Gastrocnemius medialis (tissue), 4 donors: Measurements from ENCODE around the gene LCA5. TPM values are rescaled to one million over a fixed set of nuclear protein-coding genes. Genes with fewer than 3 reads are reported as not detected.
"Not testable (repeated sequence)": the region's sequence is repeated elsewhere in the genome, so short reads cannot be mapped to it uniquely, and the experiment has no call there.

Source experiments
- ATAC-seq, 2 donors: fragments of 150-250 bp; one replicate each; pipeline ENCODE4 v1.9.1; 2016
- DNase-seq, 2 donors: peaks; one replicate each; pipeline ENCODE4 v3.0.0-alpha.2; 2019
- H3K27ac ChIP-seq, 4 donors: fragments of 200-600 bp; sonication (generic); 1 replicate in 1 of 4; 2 replicates in 3 of 4; pipeline ENCODE4 v1.5.1; 2016 to 2018; ENCODE audit warnings: mild to moderate bottlenecking in 2 of 4, moderate library complexity in 1 of 4
- H3K27me3 ChIP-seq, 3 donors: fragments of 200-600 bp; sonication (generic) in 2 of 3; 1 replicate in 1 of 3; 2 replicates in 2 of 3; pipeline versions ENCODE4 v1.5.1 to v1.6.0; 2016 to 2019; ENCODE audit warnings: mild to moderate bottlenecking in 1 of 3, moderate library complexity in 1 of 3
- H3K36me3 ChIP-seq, 2 donors: fragments of 200-600 bp; sonication (generic) in 1 of 2; one replicate each; pipeline ENCODE4 v1.5.1; 2017 to 2018
- H3K4me1 ChIP-seq, 2 donors: fragments of 200-600 bp; sonication (generic) in 1 of 2; one replicate each; pipeline ENCODE4 v1.5.1; 2016 to 2017; ENCODE audit warnings: mild to moderate bottlenecking in 2 of 2
- H3K4me3 ChIP-seq, 4 donors: fragments of 200-600 bp; sonication (generic) in 3 of 4; 1 replicate in 1 of 4; 2 replicates in 3 of 4; pipeline ENCODE4 v1.5.1; 2016 to 2019; ENCODE audit warnings: mild to moderate bottlenecking in 2 of 4
- H3K9me3 ChIP-seq, 3 donors: fragments of 200-600 bp; sonication (generic) in 2 of 3; 1 replicate in 1 of 3; 2 replicates in 2 of 3; pipeline ENCODE4 v1.5.1; 2016 to 2019
- POLR2A ChIP-seq, 2 donors: fragments of 450-650 bp; IDR thresholded peaks; one replicate each; pipeline ENCODE4 v1.6.1; 2017; ENCODE audit warnings: antibody characterized with exemption in 2 of 2, mild to moderate bottlenecking in 2 of 2, moderate library complexity in 2 of 2
- in situ Hi-C, 4 donors: fragments of 200-750 bp; cut with MboI; loops; one replicate each; pipeline versions ENCODE4 v1.15.0 to v1.8.0; 2017; ENCODE audit warnings: low sequenced_read_pairs in 4 of 4
- intact Hi-C: fragments of 100-400 bp; cut with DNase I; formaldehyde crosslinking; loops from one replicate; pipeline ENCODE4 v1.15.1; 2023; ENCODE audit warnings: low total_unique reads
- total RNA-seq, 4 donors: library from RNA; depleted of rRNA; stranded (reverse); fragments of >200 nt; gene quantifications; one replicate each; pipeline versions ENCODE4 v1.1.0 to v1.2.3, GENCODE V29; 2016
- TF ChIP-seq, protein P1 (sequence below), 5 experiments: fragments of 450-650 bp in 3 of 5; fragments of 200-600 bp in 2 of 5; sonication (generic) in 2 of 5; IDR thresholded peaks in 4 of 5; conservative IDR thresholded peaks in 1 of 5; 1 replicate in 4 of 5; 2 replicates in 1 of 5; pipeline ENCODE4 v1.5.1; 2016 to 2019; ENCODE audit warnings: antibody characterized with exemption in 5 of 5, mild to moderate bottlenecking in 3 of 5, moderate library complexity in 3 of 5

Gene LCA5
- total RNA-seq, 4 donors from 2014 or later: 0.92 to 3.0 (median 1.2) TPM

DNA sequence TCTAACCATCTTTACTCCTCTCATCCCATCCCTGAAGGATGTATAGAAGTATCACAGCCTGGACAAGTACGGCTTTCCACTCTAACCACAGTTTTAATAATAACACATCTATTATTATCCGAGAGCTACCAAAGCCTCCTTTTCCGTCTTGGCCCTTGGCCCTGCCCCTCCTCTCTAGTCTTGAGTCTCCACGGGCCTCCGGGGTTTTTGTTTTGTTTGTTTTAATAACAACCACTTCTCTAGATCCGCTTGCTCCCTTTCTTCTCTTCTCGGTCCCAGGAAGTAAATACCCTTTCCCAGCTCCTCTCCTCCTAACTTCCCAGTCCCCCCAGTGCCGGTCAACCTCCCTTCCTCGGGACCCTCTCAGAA lies 661 bp downstream of the LCA5 start:
- Histone ChIP-seq H3K9me3 (no peaks in the 10 kb centered on the region), H3K4me3 (peak overlapping the region; percentile 76 to 99 (median 91)), H3K27ac (peak overlapping the region; percentile 85 to 93 (median 88)), H3K36me3 (no peaks in the 10 kb centered on the region), H3K4me1 (peaks cover 3 to 19% of the 10 kb centered on the region in 2 donors), H3K27me3 (no peaks in the 10 kb centered on the region)
- ATAC-seq: peak in 1 of 2 donors; percentile 3
- intact Hi-C loops (loop anchor here (2.0 to 5.0 kb wide), 2 partner anchors 304 to 460 kb away; partner anchors contain the start of gene HMGN3), in situ Hi-C loops (loop anchor here (25.0 kb wide), 3 partner anchors 299 to 576 kb away; partner anchors contain the start of genes HMGN3 (in 3 of the 4), BCKDHB (in 1 of the 4) and PHIP (in 1 of the 4))
- peak in 1 of 2 donors; percentile 16 for DNase-seq
- no peak for TF ChIP-seq POLR2A (IDR thresholded peaks at IDR 0.05)
- TF ChIP-seq, protein P1, sequence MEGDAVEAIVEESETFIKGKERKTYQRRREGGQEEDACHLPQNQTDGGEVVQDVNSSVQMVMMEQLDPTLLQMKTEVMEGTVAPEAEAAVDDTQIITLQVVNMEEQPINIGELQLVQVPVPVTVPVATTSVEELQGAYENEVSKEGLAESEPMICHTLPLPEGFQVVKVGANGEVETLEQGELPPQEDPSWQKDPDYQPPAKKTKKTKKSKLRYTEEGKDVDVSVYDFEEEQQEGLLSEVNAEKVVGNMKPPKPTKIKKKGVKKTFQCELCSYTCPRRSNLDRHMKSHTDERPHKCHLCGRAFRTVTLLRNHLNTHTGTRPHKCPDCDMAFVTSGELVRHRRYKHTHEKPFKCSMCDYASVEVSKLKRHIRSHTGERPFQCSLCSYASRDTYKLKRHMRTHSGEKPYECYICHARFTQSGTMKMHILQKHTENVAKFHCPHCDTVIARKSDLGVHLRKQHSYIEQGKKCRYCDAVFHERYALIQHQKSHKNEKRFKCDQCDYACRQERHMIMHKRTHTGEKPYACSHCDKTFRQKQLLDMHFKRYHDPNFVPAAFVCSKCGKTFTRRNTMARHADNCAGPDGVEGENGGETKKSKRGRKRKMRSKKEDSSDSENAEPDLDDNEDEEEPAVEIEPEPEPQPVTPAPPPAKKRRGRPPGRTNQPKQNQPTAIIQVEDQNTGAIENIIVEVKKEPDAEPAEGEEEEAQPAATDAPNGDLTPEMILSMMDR (IDR thresholded peaks at IDR 0.05 in 4 of 5, conservative IDR thresholded peaks at IDR 0.05 in 1 of 5): no peak

DNA sequence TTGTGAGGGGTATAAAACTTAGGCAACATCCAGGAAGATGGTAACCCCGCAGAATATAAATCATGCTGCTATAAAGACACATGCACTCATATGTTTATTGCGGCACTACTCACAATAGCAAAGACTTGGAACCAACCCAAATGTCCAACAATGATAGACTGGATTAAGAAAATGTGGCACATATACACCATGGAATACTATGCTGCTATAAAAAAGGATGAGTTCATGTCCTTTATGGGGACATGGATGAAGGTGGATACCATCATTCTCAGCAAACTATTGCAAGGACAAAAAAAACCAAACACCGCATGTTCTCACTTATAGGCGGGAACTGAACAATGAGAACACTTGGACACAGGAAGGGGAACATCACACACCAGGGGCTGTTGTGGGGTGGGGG lies 7.7 kb downstream of the LCA5 start:
- ATAC-seq, intact Hi-C loops, H3K36me3 ChIP-seq, H3K4me3 ChIP-seq, H3K9me3 ChIP-seq, H3K27me3 ChIP-seq, DNase-seq, H3K4me1 ChIP-seq, H3K27ac ChIP-seq: not testable (repeated sequence)
- in situ Hi-C loops: loop anchor here (25.0 kb wide), 3 partner anchors 292 to 583 kb away; partner anchors contain the start of genes HMGN3 (in 3 of the 4), BCKDHB (in 1 of the 4) and PHIP (in 1 of the 4)

DNA sequence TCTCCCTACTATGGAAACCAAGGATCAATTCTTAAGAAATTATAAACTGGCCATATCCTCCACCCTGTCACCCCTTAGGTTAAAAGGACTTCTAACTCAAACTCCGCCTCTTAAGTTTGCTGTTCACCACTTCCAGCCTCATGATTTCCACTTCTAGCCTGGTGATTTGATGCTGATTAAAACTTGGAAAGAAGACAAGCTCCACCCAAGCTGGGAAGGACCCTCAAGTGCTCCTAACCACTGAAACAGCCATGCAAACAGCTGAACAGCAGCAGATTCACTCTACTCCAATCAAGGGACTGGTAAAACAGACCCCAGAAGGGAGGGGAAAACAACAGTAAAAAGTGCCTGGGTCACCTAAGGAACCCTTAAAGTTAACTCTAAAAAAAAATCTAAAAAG lies 10.3 kb downstream of the LCA5 start:
- Histone ChIP-seq H3K27me3 (no peaks in the 10 kb centered on the region), H3K4me3 (no peak overlapping the region), H3K4me1 (no peaks in the 10 kb centered on the region), H3K9me3 (no peaks in the 10 kb centered on the region), H3K27ac (no peak overlapping the region), H3K36me3 (no peaks in the 10 kb centered on the region)
- no peak for TF ChIP-seq POLR2A (IDR thresholded peaks at IDR 0.05)
- TF ChIP-seq, protein P1 (IDR thresholded peaks at IDR 0.05 in 4 of 5, conservative IDR thresholded peaks at IDR 0.05 in 1 of 5): no peak
- intact Hi-C loops (no loop called here), in situ Hi-C loops (loop anchor here (25.0 kb wide), 3 partner anchors 290 to 585 kb away; partner anchors contain the start of genes HMGN3 (in 3 of the 4), BCKDHB (in 1 of the 4) and PHIP (in 1 of the 4))
- DNase-seq (no peak), ATAC-seq (no peak)

DNA sequence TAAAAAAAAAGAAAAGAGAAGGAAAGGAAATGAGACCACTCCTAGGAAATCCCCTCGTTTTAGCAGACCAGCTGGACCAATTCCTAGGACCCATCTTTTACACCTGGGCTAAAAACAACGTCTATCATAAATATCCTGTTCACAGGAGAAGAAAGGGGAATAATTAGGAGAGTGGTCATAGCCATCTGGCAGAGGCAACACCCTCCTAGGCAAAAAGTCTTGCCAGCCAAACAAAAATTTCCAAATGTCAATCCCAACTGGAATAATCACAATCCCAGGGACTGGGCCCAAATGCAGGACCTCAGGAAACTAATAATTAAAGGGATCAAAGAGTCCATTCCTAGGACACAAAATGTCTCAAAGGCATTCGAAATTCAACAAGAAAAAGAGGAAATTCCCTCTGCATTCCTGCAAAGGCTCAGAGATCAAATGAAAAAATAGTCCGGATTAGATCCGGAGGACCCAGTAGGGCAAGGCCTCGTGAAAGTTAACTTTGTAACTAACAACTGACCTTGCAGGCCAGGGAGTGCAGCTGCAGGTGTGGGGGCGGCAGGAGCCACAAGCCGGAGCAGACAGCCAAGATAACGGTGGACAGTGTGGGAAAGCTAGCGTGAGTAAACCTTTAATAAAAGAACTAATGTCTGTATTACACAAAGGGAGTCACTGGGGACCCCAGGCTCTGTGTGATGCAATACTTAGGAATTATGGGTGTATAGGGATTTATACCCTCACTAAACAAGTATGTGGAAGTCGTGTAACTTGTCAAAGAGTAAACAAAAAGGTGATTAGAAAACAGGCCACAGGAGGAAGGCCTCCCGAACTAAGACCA lies 11.7 kb downstream of the LCA5 start:
- Histone ChIP-seq H3K9me3 (no peaks in the 10 kb centered on the region), H3K4me1 (no peaks in the 10 kb centered on the region), H3K27me3 (no peaks in the 10 kb centered on the region), H3K4me3 (no peak overlapping the region), H3K27ac (peak overlapping the region in 2 of 4 donors; percentile 16 to 27), H3K36me3 (no peaks in the 10 kb centered on the region)
- in situ Hi-C loops (loop anchor here (25.0 kb wide), 3 partner anchors 288 to 587 kb away; partner anchors contain the start of genes HMGN3 (in 3 of the 4), BCKDHB (in 1 of the 4) and PHIP (in 1 of the 4)), intact Hi-C loops (no loop called here)
- ATAC-seq: peak; percentile 33 to 36
- TF ChIP-seq, protein P1 (IDR thresholded peaks at IDR 0.05 in 4 of 5, conservative IDR thresholded peaks at IDR 0.05 in 1 of 5): no peak
- TF ChIP-seq POLR2A (IDR thresholded peaks at IDR 0.05): no peak
- DNase-seq: peak in 1 of 2 donors; percentile 33

DNA sequence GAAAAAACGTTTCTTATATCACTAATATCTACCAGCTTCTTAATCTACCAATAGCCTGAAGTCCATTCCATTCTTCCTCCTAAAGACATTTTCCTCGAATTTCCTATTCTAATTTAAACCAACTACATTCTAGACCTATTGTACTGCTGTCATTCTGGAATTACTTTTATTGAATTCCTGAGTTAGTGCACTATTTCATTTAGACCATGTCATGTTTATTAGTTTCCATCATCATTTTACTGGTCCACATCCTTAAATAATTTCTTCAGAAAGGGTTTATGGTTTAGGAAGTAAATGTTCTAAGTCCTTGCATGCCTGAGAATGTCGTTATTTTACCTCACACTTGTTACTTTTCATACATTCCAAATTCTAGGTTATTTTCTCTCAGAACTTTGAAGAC lies 13.2 kb downstream of the LCA5 start:
- TF ChIP-seq, protein P1 (IDR thresholded peaks at IDR 0.05 in 4 of 5, conservative IDR thresholded peaks at IDR 0.05 in 1 of 5): no peak
- TF ChIP-seq POLR2A (IDR thresholded peaks at IDR 0.05): no peak
- Histone ChIP-seq H3K4me1 (no peaks in the 10 kb centered on the region), H3K27me3 (no peaks in the 10 kb centered on the region), H3K4me3 (no peak overlapping the region), H3K9me3 (no peaks in the 10 kb centered on the region), H3K36me3 (no peaks in the 10 kb centered on the region), H3K27ac (no peak overlapping the region)
- DNase-seq: no peak
- intact Hi-C loops: no loop called here
- ATAC-seq: no peak
- in situ Hi-C loops: no loop called here
